Measurements from ENCODE around the gene ATP13A4. TPM values are rescaled to one million over a fixed set of nuclear protein-coding genes. Genes with fewer than 3 reads are reported as not detected.

The ATP13A4 gene
- total and polyA plus RNA-seq, 2 of the 8 experiments (the other 6 are each of a cell fraction or from before 2014, with no cell fraction given) = 0.12 TPM; not detected in 1

GRCh38 chr3:193545304-193545703 lies 9.4 kb downstream of the ATP13A4 start:
- ChIA-PET CTCF (ENCODE audit: partially characterized antibody) (no interaction called here), POLR2A (ENCODE audit: partially characterized antibody) (no interaction called here)
- Histone ChIP-seq H3K56ac (replicated peaks; ENCODE audit: insufficient read length, low read depth, low read length) (no peak overlapping the region), H3K4me3 (ENCODE audit: extremely low read depth in 1 of 4, insufficient read depth in 2 of 4, low read depth in 3 of 4, low read length in 4 of 4) (no peak overlapping the region), H2BK5ac (ENCODE audit: low read depth, low read length) (no peak overlapping the region), H3K4me1 (replicated peaks in 1 of 4; ENCODE audit: control insufficient read depth in 3 of 4, insufficient read depth in 4 of 4, low read length in 3 of 4) (peaks cover 0 to 4% (median 0%) of the 10 kb centered on the region in 4 experiments; a peak in 1 of 7 replicates), H3K9me3 (ENCODE audit: insufficient read depth in 2 of 2, low read depth in 1 of 2, low read length in 1 of 2) (peaks cover 0 to 5% of the 10 kb centered on the region in 2 experiments; a peak in 1 of 4 replicates), H3K4me2 (ENCODE audit: insufficient read depth in 1 of 2, low read depth in 2 of 2, low read length in 2 of 2) (no peak overlapping the region), H2AK5ac (ENCODE audit: low read depth, low read length) (no peak overlapping the region), H3K27me3 (replicated peaks in 1 of 4; ENCODE audit: control insufficient read depth in 3 of 4, extremely low read depth in 1 of 4, insufficient read depth in 3 of 4, low read length in 3 of 4) (no peaks in the 10 kb centered on the region), H3K79me1 (ENCODE audit: low read depth, low read length) (no peaks in the 10 kb centered on the region), H3K18ac (ENCODE audit: extremely low read depth, low read length) (no peak overlapping the region), H3K9ac (replicated peaks in 1 of 4; ENCODE audit: extremely low read depth in 1 of 4, low read depth in 3 of 4, low read length in 3 of 4) (no peak overlapping the region), H2BK12ac (ENCODE audit: low read depth, low read length) (no peak overlapping the region), H2AFZ (ENCODE audit: low read length) (no peak overlapping the region), H2BK20ac (ENCODE audit: low read length) (no peak overlapping the region), H3K23ac (ENCODE audit: insufficient read length) (no peak overlapping the region), H4K8ac (ENCODE audit: extremely low read depth, insufficient read depth, low read length) (no peak overlapping the region), H3K23me2 (ENCODE audit: low read depth, low read length) (no peaks in the 10 kb centered on the region), H4K20me1 (replicated peaks in 1 of 2; ENCODE audit: control insufficient read depth in 1 of 2, insufficient read depth in 2 of 2, low read length in 2 of 2) (no peaks in the 10 kb centered on the region), H2BK120ac (replicated peaks; ENCODE audit: low read depth, low read length) (no peak overlapping the region), H4K5ac (ENCODE audit: insufficient read length, low read depth, low read length) (no peak overlapping the region), H4K91ac (replicated peaks; ENCODE audit: insufficient read length, low read length) (no peak overlapping the region), H3K27ac (ENCODE audit: low read depth, low read length) (no peak overlapping the region), H2BK15ac (ENCODE audit: low read length) (no peak overlapping the region), H3K36me3 (ENCODE audit: control insufficient read depth in 2 of 4, insufficient read depth in 4 of 4, low read length in 3 of 4) (no peaks in the 10 kb centered on the region), H3K4ac (replicated peaks; ENCODE audit: insufficient read length, low read depth, low read length) (no peak overlapping the region), H3K79me2 (ENCODE audit: control insufficient read depth in 1 of 2, insufficient read depth in 2 of 2, low read length in 2 of 2) (no peaks in the 10 kb centered on the region), H3K14ac (ENCODE audit: insufficient read length) (no peak overlapping the region)
- WGBS, 2 experiments (ENCODE audit: extremely low coverage in 1 of 2, insufficient coverage in 1 of 2, insufficient read length in 1 of 2, insufficient replicate concordance in 2 of 2, low coverage in 1 of 2, low lambda C conversion rate in 2 of 2, missing lambda C conversion rate in 1 of 2) = 95% methylated on average over 1 of the region's 1 CpG; no CpG with 5 or more reads in 1 of the 2 experiments
- FAIRE-seq (no peak), DNase-seq (ENCODE audit: low read depth in 1 of 2, low spot score in 2 of 2) (no peak)
- TF ChIP-seq POLR2A (IDR thresholded peaks at IDR 0.05; ENCODE audit: control extremely low read depth in 1 of 2, low read depth in 2 of 2, low read length in 2 of 2) (no peak), CEBPB (IDR thresholded peaks at IDR 0.05; ENCODE audit: low read depth, low read length) (no peak), CHD1 (IDR thresholded peaks at IDR 0.05; ENCODE audit: low read depth, low read length) (no peak)
